Mesenchymal stem cell (in vitro differentiated cells and primary cell): ENCODE data around the gene GJD2.

Source experiments
- DNase-seq: peaks from one replicate; pipeline ENCODE4 v3.0.0-alpha.2; 2013
- H2AFZ ChIP-seq: one replicate; pipeline ENCODE4 v1.6.1; 2013; ENCODE audit warnings: low read depth, mild to moderate bottlenecking, control low read depth, inconsistent platforms, low read length, moderate library complexity
- H2AK5ac ChIP-seq: 2 replicates; pipeline ENCODE4 v1.6.1; 2013; ENCODE audit warnings: low read length, moderate library complexity, mild to moderate bottlenecking, inconsistent platforms; ENCODE audit not compliant: severe bottlenecking
- H2BK120ac ChIP-seq: one replicate; pipeline ENCODE4 v1.6.1; 2013; ENCODE audit warnings: low read depth, mild to moderate bottlenecking, inconsistent platforms, low read length, moderate library complexity
- H2BK12ac ChIP-seq, 2 experiments: one replicate each; pipeline ENCODE4 v1.6.1; 2013; ENCODE audit warnings: inconsistent platforms in 2 of 2, low read length in 2 of 2, mild to moderate bottlenecking in 2 of 2, moderate library complexity in 2 of 2, control low read depth in 1 of 2
- H2BK15ac ChIP-seq: one replicate; pipeline ENCODE4 v1.6.1; 2013; ENCODE audit warnings: mild to moderate bottlenecking, low read depth, inconsistent platforms; ENCODE audit not compliant: poor library complexity, severe bottlenecking
- H2BK5ac ChIP-seq: 2 replicates; pipeline ENCODE4 v1.6.1; 2013; ENCODE audit warnings: low read depth, mild to moderate bottlenecking, low read length, control low read depth, inconsistent platforms; ENCODE audit not compliant: poor library complexity, severe bottlenecking
- H3K14ac ChIP-seq, 2 experiments: one replicate each; pipeline ENCODE4 v1.6.1; 2013; ENCODE audit warnings: inconsistent platforms in 2 of 2, low read length in 2 of 2, control low read depth in 1 of 2, mild to moderate bottlenecking in 1 of 2, moderate library complexity in 1 of 2
- H3K18ac ChIP-seq, 2 experiments: one replicate each; pipeline ENCODE4 v1.6.1; 2013; ENCODE audit warnings: inconsistent platforms in 2 of 2, low read length in 2 of 2, control low read depth in 1 of 2, low read depth in 1 of 2, mild to moderate bottlenecking in 1 of 2
- H3K23ac ChIP-seq, 2 experiments: one replicate each; pipeline ENCODE4 v1.6.1; 2013; ENCODE audit warnings: inconsistent platforms in 2 of 2, low read length in 2 of 2, mild to moderate bottlenecking in 2 of 2, moderate library complexity in 2 of 2, control low read depth in 1 of 2
- H3K27ac ChIP-seq: 2 replicates; pipeline ENCODE4 v1.5.1; 2013; ENCODE audit warnings: mild to moderate bottlenecking, moderate library complexity, low read length, control low read depth, inconsistent platforms; ENCODE audit not compliant: poor library complexity, severe bottlenecking
- H3K27me3 ChIP-seq, 2 experiments: 2 replicates each; pipeline versions ENCODE4 v1.6.1 to v1.7.0; 2013; ENCODE audit warnings: low read length in 2 of 2, mild to moderate bottlenecking in 2 of 2, moderate library complexity in 2 of 2, control low read depth in 1 of 2, inconsistent platforms in 1 of 2; ENCODE audit not compliant: control insufficient read depth in 1 of 2, insufficient read depth in 1 of 2
- H3K36me3 ChIP-seq, 2 experiments: 2 replicates each; pipeline versions ENCODE4 v1.6.1 to v1.7.0; 2013; ENCODE audit warnings: low read length in 2 of 2, control low read depth in 1 of 2, inconsistent platforms in 1 of 2, low read depth in 1 of 2, mild to moderate bottlenecking in 1 of 2; ENCODE audit not compliant: insufficient read depth in 2 of 2, control insufficient read depth in 1 of 2
- H3K4ac ChIP-seq, 2 experiments: one replicate each; pipeline ENCODE4 v1.6.1; 2013; ENCODE audit warnings: inconsistent platforms in 2 of 2, low read length in 2 of 2, mild to moderate bottlenecking in 2 of 2, moderate library complexity in 2 of 2, control low read depth in 1 of 2, low read depth in 1 of 2
- H3K4me1 ChIP-seq: 2 replicates; pipeline ENCODE4 v1.6.1; 2013; ENCODE audit warnings: low read depth, low read length, control low read depth; ENCODE audit not compliant: control insufficient read depth, insufficient read depth
- H3K4me2 ChIP-seq: 2 replicates; pipeline ENCODE4 v1.6.1; 2013; ENCODE audit warnings: low read length, mild to moderate bottlenecking, inconsistent platforms; ENCODE audit not compliant: poor library complexity, severe bottlenecking
- H3K4me3 ChIP-seq, 2 experiments: 2 replicates each; pipeline versions ENCODE4 v1.5.1 to v1.7.0; 2013; ENCODE audit warnings: low read length in 2 of 2, mild to moderate bottlenecking in 2 of 2, control low read depth in 1 of 2, low read depth in 1 of 2; ENCODE audit not compliant: insufficient read depth in 1 of 2
- H3K79me1 ChIP-seq: replicated peaks from 2 replicates; pipeline ENCODE4 v1.6.1; 2013; ENCODE audit warnings: mild to moderate bottlenecking, control low read depth, low read length, inconsistent platforms; ENCODE audit not compliant: poor library complexity, severe bottlenecking
- H3K9ac ChIP-seq: 2 replicates; pipeline ENCODE4 v1.7.0; 2013; ENCODE audit warnings: mild to moderate bottlenecking, low read length, moderate library complexity
- H3K9me3 ChIP-seq: 2 replicates; pipeline ENCODE4 v1.7.0; 2013; ENCODE audit warnings: mild to moderate bottlenecking, low read length; ENCODE audit not compliant: control insufficient read depth
- H4K8ac ChIP-seq: one replicate; pipeline ENCODE4 v1.6.1; 2013; ENCODE audit warnings: inconsistent platforms, mild to moderate bottlenecking, low read length, moderate library complexity
- H4K91ac ChIP-seq: one replicate; pipeline ENCODE4 v1.6.1; 2013; ENCODE audit warnings: mild to moderate bottlenecking, low read length, inconsistent platforms
- WGBS: methylation state at CpG from one replicate; pipeline ENCODE4 v1.1.7; 2013; ENCODE audit warnings: mixed read lengths; 5-methylcytosine and 5-hydroxymethylcytosine counted together

Gene GJD2

DNA sequence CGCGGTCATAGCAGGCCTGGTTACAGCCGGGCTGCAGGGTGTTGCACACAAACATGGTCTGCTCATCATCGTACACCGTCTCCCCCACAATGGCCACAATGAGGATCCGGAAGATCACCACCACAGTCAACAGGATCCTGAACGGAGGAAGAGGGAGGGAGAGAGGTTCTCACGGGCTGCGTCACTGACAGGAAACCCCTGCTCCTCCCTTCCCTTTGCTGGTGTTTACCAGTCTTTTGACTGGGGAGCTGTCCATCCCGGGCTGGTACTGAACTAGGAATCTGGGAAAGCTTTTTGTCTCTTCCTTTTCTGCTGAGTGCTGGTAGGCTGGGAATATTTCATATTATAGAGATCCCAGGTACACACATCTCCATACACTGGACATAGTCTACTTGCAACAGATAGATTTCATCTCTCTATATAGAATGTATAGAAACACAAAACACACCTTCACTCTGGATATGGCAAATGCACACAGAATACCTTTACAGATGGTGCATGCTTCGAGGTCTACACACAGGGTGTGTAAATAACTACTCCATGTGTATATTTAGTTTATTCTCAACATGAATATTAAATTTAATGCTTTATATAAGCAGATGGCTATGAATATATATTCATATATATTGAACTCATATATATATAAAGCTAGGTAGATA is 1.4 kb downstream of the GJD2 start:
- H2BK120ac ChIP-seq = no peak overlapping the region
- peaks cover 56 to 64% of the 10 kb centered on the region in 2 experiments for H3K27me3 ChIP-seq
- no peak overlapping the region for H2AFZ ChIP-seq
- H3K23ac ChIP-seq = no peak overlapping the region
- no peak overlapping the region for H3K4me3 ChIP-seq
- H4K91ac ChIP-seq = no peak overlapping the region
- H3K18ac ChIP-seq = no peak overlapping the region
- 37% methylated on average over 8 of the region's 11 CpGs for WGBS
- H3K79me1 ChIP-seq = no peaks in the 10 kb centered on the region
- no peak overlapping the region for H3K9ac ChIP-seq
- DNase-seq = peak; percentile 64
- no peak overlapping the region for H4K8ac ChIP-seq
- no peak overlapping the region for H3K14ac ChIP-seq
- no peak overlapping the region for H2BK15ac ChIP-seq
- H3K4me1 ChIP-seq = peaks cover 10% of the 10 kb centered on the region
- no peak overlapping the region for H2BK12ac ChIP-seq
- peaks cover 2% of the 10 kb centered on the region for H3K9me3 ChIP-seq
- H3K4me2 ChIP-seq = no peak overlapping the region
- H2AK5ac ChIP-seq = no peak overlapping the region
- no peak overlapping the region for H3K4ac ChIP-seq
- H3K36me3 ChIP-seq = no peaks in the 10 kb centered on the region
- no peak overlapping the region for H2BK5ac ChIP-seq
- no peak overlapping the region for H3K27ac ChIP-seq

DNA sequence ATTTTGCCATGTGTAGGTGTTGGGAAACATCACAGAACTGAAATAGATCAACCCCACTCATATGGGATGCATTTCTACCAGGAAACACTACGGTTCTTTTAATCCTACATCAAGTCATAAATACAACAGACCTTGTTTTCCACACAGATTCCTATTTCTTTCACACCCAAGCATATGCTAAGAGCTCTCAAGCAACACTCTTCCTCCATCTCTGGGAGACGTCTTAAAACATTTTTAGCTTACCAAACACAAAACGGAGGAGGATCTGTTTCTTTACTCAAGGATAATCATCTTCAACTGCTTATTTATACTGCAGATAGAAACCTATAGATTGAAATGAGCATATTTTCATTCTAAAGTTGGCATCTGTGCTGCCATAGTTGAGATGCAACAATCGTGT is 5.1 kb downstream of the GJD2 start:
- no peaks in the 10 kb centered on the region for H3K36me3 ChIP-seq
- 80% methylated on average over 3 of the region's 4 CpGs for WGBS
- no peak overlapping the region for H3K4ac ChIP-seq
- DNase-seq = no peak
- H2BK12ac ChIP-seq = no peak overlapping the region
- H2AK5ac ChIP-seq = no peak overlapping the region
- peaks cover 2% of the 10 kb centered on the region for H3K9me3 ChIP-seq
- no peak overlapping the region for H4K8ac ChIP-seq
- peaks cover 5% of the 10 kb centered on the region for H3K4me1 ChIP-seq
- H3K27me3 ChIP-seq = peaks cover 25 to 36% of the 10 kb centered on the region in 2 experiments
- H3K4me3 ChIP-seq = no peak overlapping the region
- H2BK120ac ChIP-seq = no peak overlapping the region
- H2BK5ac ChIP-seq = no peak overlapping the region
- no peak overlapping the region for H3K4me2 ChIP-seq
- H2AFZ ChIP-seq = no peak overlapping the region
- no peak overlapping the region for H3K14ac ChIP-seq
- no peak overlapping the region for H3K18ac ChIP-seq
- H3K23ac ChIP-seq = no peak overlapping the region
- no peak overlapping the region for H2BK15ac ChIP-seq
- H3K9ac ChIP-seq = no peak overlapping the region
- no peaks in the 10 kb centered on the region for H3K79me1 ChIP-seq
- H3K27ac ChIP-seq = no peak overlapping the region
- H4K91ac ChIP-seq = no peak overlapping the region

DNA sequence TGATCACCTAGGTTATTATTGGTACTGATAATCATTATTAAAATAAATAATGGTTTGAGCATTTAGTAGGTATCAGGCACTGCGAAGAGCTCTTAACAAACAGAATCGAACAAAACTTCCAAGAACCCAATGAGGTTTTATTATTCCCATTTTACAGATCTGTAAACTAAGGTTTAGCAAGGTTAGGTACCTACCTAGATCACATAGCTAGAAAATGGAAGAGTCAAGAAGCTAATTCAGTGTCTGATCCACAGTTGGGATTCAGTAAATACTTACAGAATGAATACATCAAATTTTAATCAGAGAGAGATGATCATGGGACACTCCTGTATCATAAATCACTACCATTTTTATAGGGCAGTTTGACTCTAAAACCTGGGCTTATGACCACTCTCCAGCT is 15.5 kb downstream of the GJD2 start:
- Histone ChIP-seq H2BK5ac (no peak overlapping the region), H3K4me3 (no peak overlapping the region)
- WGBS = no CpG with 5 or more reads among the region's 2 CpGs

DNA sequence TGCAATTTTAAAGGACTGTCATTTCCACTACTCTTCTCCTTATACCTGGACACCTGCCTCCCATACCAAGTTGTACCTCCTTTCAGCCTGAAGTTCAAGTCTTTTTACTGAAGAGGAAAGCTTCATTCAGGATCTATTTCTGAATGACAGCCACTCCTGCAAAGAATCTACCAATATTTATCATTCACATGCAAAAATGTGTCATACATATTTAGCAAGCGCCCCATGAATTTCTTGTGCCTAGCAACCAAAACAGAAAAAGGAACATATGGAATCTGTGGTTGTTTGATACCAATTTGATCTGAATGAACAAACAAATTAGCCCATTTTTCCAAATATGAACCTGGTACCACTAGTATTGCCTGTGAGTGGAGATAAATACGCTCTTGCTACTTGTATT is 16.8 kb downstream of the GJD2 start:
- Histone ChIP-seq H2BK5ac (no peak overlapping the region), H2BK120ac (no peak overlapping the region), H3K4me3 (no peak overlapping the region), H3K18ac (no peak overlapping the region), H3K4me1 (no peaks in the 10 kb centered on the region), H3K36me3 (no peaks in the 10 kb centered on the region), H3K14ac (no peak overlapping the region), H2AFZ (no peak overlapping the region), H2BK15ac (no peak overlapping the region), H2BK12ac (no peak overlapping the region), H3K9ac (no peak overlapping the region), H3K4me2 (no peak overlapping the region), H3K4ac (no peak overlapping the region), H3K9me3 (no peaks in the 10 kb centered on the region), H3K27me3 (peaks cover 25 to 71% of the 10 kb centered on the region in 2 experiments), H2AK5ac (no peak overlapping the region), H4K91ac (no peak overlapping the region), H3K23ac (no peak overlapping the region), H3K79me1 (no peaks in the 10 kb centered on the region), H4K8ac (no peak overlapping the region), H3K27ac (no peak overlapping the region)
- no CpG with 5 or more reads among the region's 2 CpGs for WGBS
- no peak for DNase-seq

More for the DNA sequence above, 15.5 kb downstream of the GJD2 start:
- Histone ChIP-seq H3K27ac (no peak overlapping the region), H3K14ac (no peak overlapping the region), H2BK120ac (no peak overlapping the region), H3K4me2 (no peak overlapping the region), H2AK5ac (no peak overlapping the region), H2AFZ (no peak overlapping the region), H2BK12ac (no peak overlapping the region), H3K9me3 (no peaks in the 10 kb centered on the region), H4K8ac (no peak overlapping the region), H3K4me1 (no peaks in the 10 kb centered on the region), H3K18ac (no peak overlapping the region), H3K23ac (no peak overlapping the region), H4K91ac (no peak overlapping the region), H3K9ac (no peak overlapping the region), H3K79me1 (no peaks in the 10 kb centered on the region), H3K27me3 (peaks cover 25 to 71% of the 10 kb centered on the region in 2 experiments), H3K36me3 (no peaks in the 10 kb centered on the region), H2BK15ac (no peak overlapping the region), H3K4ac (no peak overlapping the region)
- no peak for DNase-seq
